BLaER1 (cell line): Measurements from ENCODE around the gene RPP25L.

Experiments
- H3K27ac ChIP-seq: shearing (Covaris generic); formaldehyde crosslinking; 2 replicates; pipeline ENCODE4 v1.8.1; 2022
- H3K27me3 ChIP-seq: shearing (Covaris generic); formaldehyde crosslinking; 2 replicates; pipeline ENCODE4 v1.8.1; 2022
- H3K36me3 ChIP-seq: shearing (Covaris generic); formaldehyde crosslinking; 2 replicates; pipeline ENCODE4 v1.8.1; 2022
- H3K4me1 ChIP-seq: shearing (Covaris generic); formaldehyde crosslinking; 2 replicates; pipeline ENCODE4 v1.8.1; 2022
- H3K4me2 ChIP-seq: shearing (Covaris generic); formaldehyde crosslinking; 2 replicates; pipeline ENCODE4 v1.8.1; 2022
- H3K4me3 ChIP-seq: shearing (Covaris generic); formaldehyde crosslinking; 2 replicates; pipeline ENCODE4 v1.8.1; 2022
- H3K9ac ChIP-seq: shearing (Covaris generic); formaldehyde crosslinking; 2 replicates; pipeline ENCODE4 v1.8.1; 2022
- H3K9me3 ChIP-seq: shearing (Covaris generic); formaldehyde crosslinking; 2 replicates; pipeline ENCODE4 v1.8.1; 2022
- H4K20me1 ChIP-seq: shearing (Covaris generic); formaldehyde crosslinking; 2 replicates; pipeline ENCODE4 v1.8.1; 2022
- Cebpa-rat ChIP-seq: shearing (Covaris generic); IDR thresholded peaks from 2 replicates; pipeline ENCODE4 v1.8.1; 2022

Gene RPP25L

GRCh38 chr9:34638138-34638445, 26.2 kb upstream of the RPP25L start:
- no peak for TF ChIP-seq Cebpa-rat
- H3K27ac ChIP-seq: peak overlapping the region; percentile 84

DNA sequence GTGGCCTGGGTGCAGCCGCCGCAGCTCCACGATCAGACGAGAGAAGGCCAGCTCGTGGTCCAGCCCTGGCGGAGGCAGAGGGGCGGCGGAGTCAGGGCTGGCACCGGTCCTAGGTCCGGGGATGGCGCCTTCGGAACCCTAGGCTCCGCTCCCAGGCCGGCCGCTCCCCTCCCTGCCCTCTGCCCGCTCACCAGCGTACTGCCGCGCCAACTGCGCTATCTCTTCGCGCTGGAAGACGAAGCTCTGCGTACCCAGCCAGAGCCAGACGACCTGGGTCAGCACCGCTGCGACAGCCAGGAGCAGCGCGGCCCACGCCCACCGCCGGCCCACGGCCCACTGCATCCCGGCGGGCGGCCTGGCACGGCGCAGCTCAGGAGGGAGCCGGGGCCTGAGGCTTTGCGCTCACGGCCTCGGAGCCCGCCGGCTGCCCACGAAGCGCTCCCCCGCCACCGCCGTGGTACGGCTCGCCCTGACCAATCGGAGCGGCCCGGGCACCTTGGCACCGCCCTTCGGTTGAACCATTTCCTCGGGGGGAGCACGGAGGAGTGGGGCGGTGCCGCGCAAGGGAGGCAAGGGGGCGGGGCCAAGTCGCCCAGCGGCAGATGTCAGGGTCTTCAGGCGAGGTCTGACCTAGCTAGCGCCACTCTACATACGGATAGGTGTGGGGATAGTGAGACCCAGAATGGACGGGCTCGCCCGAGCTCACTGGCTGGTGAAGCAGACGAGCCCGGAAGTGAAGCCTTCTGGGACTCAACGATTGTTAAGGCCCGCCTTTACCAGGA, 25.6 kb upstream of the RPP25L start, which contains the start of gene SIGMAR1:
TSS of gene SIGMAR1 (minus strand) at position 432 of the 782 bp plus-strand sequence. CDS start at position 342, 90 bp downstream.
- Histone ChIP-seq H3K4me3 (peak within 1 kb of the TSS; percentile 77), H3K27me3 (no peaks in the 10 kb centered on the region), H3K9me3 (no peaks in the 10 kb centered on the region), H4K20me1 (peaks cover 37% of the 10 kb centered on the region), H3K4me2 (peak within 1 kb of the TSS; percentile 91), H3K27ac (peak within 1 kb of the TSS; percentile 84), H3K36me3 (peaks cover 11% of the 10 kb centered on the region), H3K9ac (peak within 1 kb of the TSS; percentile 87), H3K4me1 (peaks cover 47% of the 10 kb centered on the region)
- TF ChIP-seq Cebpa-rat: no peak

More at GRCh38 chr9:34638138-34638445, 26.2 kb upstream of the RPP25L start:
- Histone ChIP-seq H4K20me1 (peaks cover 33% of the 10 kb centered on the region), H3K4me3 (peak overlapping the region; percentile 77), H3K4me1 (peaks cover 47% of the 10 kb centered on the region), H3K9ac (peak overlapping the region; percentile 87), H3K36me3 (peaks cover 11% of the 10 kb centered on the region), H3K9me3 (no peaks in the 10 kb centered on the region), H3K4me2 (peak overlapping the region; percentile 91), H3K27me3 (no peaks in the 10 kb centered on the region)

GRCh38 chr9:34636791-34637355, 25.0 kb upstream of the RPP25L start:
- Histone ChIP-seq H3K4me1 (peaks cover 47% of the 10 kb centered on the region), H3K27me3 (peaks cover 3% of the 10 kb centered on the region; the same call in 1 of the 2 replicates), H3K9me3 (no peaks in the 10 kb centered on the region), H3K9ac (peak overlapping the region; percentile 87), H3K36me3 (peaks cover 11% of the 10 kb centered on the region), H3K4me3 (peak overlapping the region; percentile 77), H4K20me1 (peaks cover 43% of the 10 kb centered on the region), H3K27ac (peak overlapping the region; percentile 84), H3K4me2 (peak overlapping the region; percentile 91)
- TF ChIP-seq Cebpa-rat: no peak

DNA sequence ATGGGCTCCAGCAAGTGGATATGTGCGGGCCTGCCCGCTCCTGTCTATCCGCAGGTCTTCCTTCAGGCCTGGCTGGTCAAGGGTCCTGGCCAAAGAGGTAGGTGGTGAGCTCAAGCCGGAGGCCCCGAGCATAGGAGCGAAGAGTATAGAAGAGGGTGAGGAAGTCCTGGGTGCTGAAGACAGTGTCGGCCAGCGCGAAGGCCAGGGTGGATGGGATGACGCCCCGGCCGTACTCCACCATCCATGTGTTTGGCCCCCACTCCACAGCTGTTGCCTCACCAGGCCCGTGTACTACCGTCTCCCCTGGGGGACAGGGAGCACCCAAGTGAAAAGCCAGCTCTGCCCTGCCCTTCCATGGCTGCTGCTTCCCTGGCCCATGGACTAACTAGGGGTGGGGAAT, 23.7 kb upstream of the RPP25L start:
- H3K9ac ChIP-seq: peak overlapping the region; percentile 51; the same call in 1 of the 2 replicates
- H3K4me2 ChIP-seq: peak overlapping the region; percentile 91

DNA sequence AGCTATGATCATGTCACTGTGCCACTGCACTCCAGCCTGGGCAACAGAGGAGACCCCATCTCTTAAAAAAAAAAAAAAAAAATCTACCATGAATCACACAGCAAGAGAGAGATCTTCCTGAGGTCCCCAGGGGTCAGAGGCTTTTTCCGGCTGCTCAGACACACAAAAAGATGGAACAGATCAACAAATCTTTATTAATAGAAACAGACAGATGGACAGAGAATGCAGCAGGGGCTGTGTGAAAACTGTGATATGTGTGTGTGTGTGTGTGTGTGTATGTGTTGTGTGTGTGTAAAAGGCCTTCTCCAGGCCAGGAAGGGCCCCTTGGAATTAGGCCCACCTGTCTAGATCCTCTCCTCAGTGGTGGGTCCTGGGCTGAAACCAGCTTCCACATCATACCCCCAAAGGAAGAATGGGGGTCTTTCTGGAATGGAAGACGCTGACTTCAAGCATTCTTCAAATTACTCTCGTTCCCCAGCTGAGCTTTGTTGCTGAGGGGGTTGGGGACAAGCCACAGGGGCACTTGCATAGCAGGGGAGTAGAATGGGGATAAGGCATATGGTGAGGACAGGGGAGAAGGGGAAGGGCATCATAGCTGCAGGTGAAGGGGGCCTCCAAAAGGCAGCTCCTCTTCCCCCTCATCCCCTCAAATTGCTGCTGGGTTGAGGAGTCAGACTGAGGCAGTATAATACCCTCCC, 22.8 kb upstream of the RPP25L start:
- peak overlapping the region; percentile 56; the same call in 1 of the 2 replicates for H3K9ac ChIP-seq
- H3K27ac ChIP-seq: peak overlapping the region; percentile 22; the same call in 1 of the 2 replicates
- H3K4me1 ChIP-seq: peaks cover 47% of the 10 kb centered on the region
- TF ChIP-seq Cebpa-rat: no peak
- peaks cover 11% of the 10 kb centered on the region for H3K36me3 ChIP-seq
- H3K27me3 ChIP-seq: peaks cover 24% of the 10 kb centered on the region
- peak overlapping the region; percentile 24; the same call in 1 of the 2 replicates for H3K4me3 ChIP-seq
- no peaks in the 10 kb centered on the region for H3K9me3 ChIP-seq
- peak overlapping the region; percentile 91 for H3K4me2 ChIP-seq
- peaks cover 65% of the 10 kb centered on the region for H4K20me1 ChIP-seq

More for the DNA sequence above, 23.7 kb upstream of the RPP25L start:
- peaks cover 47% of the 10 kb centered on the region for H3K4me1 ChIP-seq
- H3K9me3 ChIP-seq: no peaks in the 10 kb centered on the region
- peak overlapping the region; percentile 77; the same call in 1 of the 2 replicates for H3K4me3 ChIP-seq
- peaks cover 57% of the 10 kb centered on the region for H4K20me1 ChIP-seq
- H3K27ac ChIP-seq: peak overlapping the region; percentile 33; the same call in 1 of the 2 replicates
- no peak for TF ChIP-seq Cebpa-rat
- H3K27me3 ChIP-seq: peaks cover 16% of the 10 kb centered on the region
- peaks cover 11% of the 10 kb centered on the region for H3K36me3 ChIP-seq

DNA sequence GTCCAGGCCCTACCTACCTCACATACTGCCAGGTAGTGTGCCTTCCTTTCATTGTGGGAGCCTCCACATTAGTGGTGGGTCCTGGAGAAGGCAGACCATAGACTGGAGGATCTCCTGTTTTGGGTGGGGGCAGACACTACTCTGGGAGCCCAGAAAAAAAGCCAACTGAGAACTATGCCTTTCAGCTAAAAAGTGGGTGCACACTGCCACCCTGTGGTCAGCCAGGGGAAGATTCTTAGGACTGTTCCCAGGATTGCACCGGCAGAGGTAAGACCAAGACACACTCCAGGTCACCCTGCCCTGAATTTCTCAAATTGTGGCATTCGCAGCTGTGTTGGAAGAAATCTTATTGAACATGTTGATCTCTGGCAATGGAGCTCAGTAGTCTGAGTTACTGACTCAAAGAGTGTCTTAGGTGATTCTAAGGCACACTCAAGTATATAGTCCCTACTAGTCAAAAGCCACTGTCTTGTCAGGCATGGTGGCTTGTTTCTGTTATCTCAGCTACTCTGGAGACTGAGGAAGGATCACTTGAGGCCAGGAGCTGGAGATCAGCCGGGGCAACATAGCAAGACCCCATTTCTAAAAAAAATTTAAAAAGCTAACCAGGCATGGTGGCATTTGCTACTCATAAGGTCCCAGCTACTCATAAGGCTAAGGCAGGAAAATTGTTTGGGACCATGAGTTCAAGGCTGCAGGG, 22.1 kb upstream of the RPP25L start:
- H3K9me3 ChIP-seq: no peaks in the 10 kb centered on the region
- H3K9ac ChIP-seq: peak overlapping the region; percentile 56; the same call in 1 of the 2 replicates
- H3K27ac ChIP-seq: no peak overlapping the region

DNA sequence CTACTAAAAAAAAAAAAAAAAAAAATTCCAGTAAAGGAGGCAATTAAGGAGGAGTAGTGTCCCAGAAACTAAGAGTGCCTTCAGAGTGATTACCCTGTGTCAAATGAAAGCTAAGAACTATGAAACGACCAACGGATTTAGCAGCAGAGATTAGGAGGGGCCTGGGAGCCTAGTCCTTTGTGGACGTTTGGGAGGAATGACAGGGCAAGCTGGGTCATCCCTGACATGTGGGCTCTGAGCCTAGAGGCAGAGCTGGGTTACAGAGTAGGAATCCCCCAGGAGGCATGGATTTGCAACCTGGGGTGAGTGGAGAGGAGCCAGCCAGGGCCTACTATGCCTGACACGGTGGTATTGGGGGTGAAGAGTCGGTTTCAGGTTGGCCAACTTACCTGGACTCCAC, 21.3 kb upstream of the RPP25L start:
- Histone ChIP-seq H3K4me1 (peaks cover 47% of the 10 kb centered on the region), H3K9ac (no peak overlapping the region), H3K36me3 (peaks cover 11% of the 10 kb centered on the region), H3K4me2 (no peak overlapping the region), H3K27ac (no peak overlapping the region), H4K20me1 (peaks cover 80% of the 10 kb centered on the region), H3K27me3 (peaks cover 40% of the 10 kb centered on the region), H3K9me3 (no peaks in the 10 kb centered on the region), H3K4me3 (no peak overlapping the region)
- no peak for TF ChIP-seq Cebpa-rat

More for the DNA sequence above, 22.1 kb upstream of the RPP25L start:
- Histone ChIP-seq H4K20me1 (peaks cover 72% of the 10 kb centered on the region), H3K4me2 (peak overlapping the region; percentile 91), H3K36me3 (peaks cover 11% of the 10 kb centered on the region), H3K4me1 (peaks cover 47% of the 10 kb centered on the region), H3K27me3 (peaks cover 31% of the 10 kb centered on the region), H3K4me3 (no peak overlapping the region)
- no peak for TF ChIP-seq Cebpa-rat

- peaks cover 88% of the 10 kb centered on the region for H4K20me1 ChIP-seq
Measured at GRCh38 chr9:34630402-34631154, 18.7 kb upstream of the RPP25L start.

GRCh38 chr9:34629491-34629808, 17.6 kb upstream of the RPP25L start:
- peaks cover 76% of the 10 kb centered on the region for H4K20me1 ChIP-seq
- peaks cover 20% of the 10 kb centered on the region for H3K4me1 ChIP-seq
- no peak overlapping the region for H3K4me3 ChIP-seq
- no peak overlapping the region for H3K9ac ChIP-seq
- H3K27ac ChIP-seq: no peak overlapping the region
- no peak overlapping the region for H3K4me2 ChIP-seq
- H3K36me3 ChIP-seq: no peaks in the 10 kb centered on the region
- TF ChIP-seq Cebpa-rat: no peak
- peaks cover 77% of the 10 kb centered on the region for H3K27me3 ChIP-seq
- no peaks in the 10 kb centered on the region for H3K9me3 ChIP-seq

More at GRCh38 chr9:34630402-34631154, 18.7 kb upstream of the RPP25L start:
- Histone ChIP-seq H3K4me3 (no peak overlapping the region), H3K27ac (no peak overlapping the region), H3K9me3 (no peaks in the 10 kb centered on the region), H3K9ac (no peak overlapping the region), H3K4me2 (no peak overlapping the region), H3K27me3 (peaks cover 66% of the 10 kb centered on the region), H3K4me1 (peaks cover 31% of the 10 kb centered on the region), H3K36me3 (peaks cover 7% of the 10 kb centered on the region)
- TF ChIP-seq Cebpa-rat: no peak
